Measurements from ENCODE around the gene LARGE1. TPM values are rescaled to one million over a fixed set of nuclear protein-coding genes. Genes with fewer than 3 reads are reported as not detected.

Gene LARGE1
- total and polyA plus RNA-seq, 2 of the 8 experiments (the other 6 are each of a cell fraction or from before 2014, with no cell fraction given) = 43.7 to 83.0 TPM

GRCh38 chr22:33381531-33382406 lies 538.5 kb downstream of the LARGE1 start:
- no peak overlapping the region for H4K8ac ChIP-seq (ENCODE audit: extremely low read depth, insufficient read depth, low read length)
- H3K56ac ChIP-seq (replicated peaks; ENCODE audit: insufficient read length, low read depth, low read length) = no peak overlapping the region
- no peak for DNase-seq (ENCODE audit: low read depth in 1 of 2, low spot score in 2 of 2)
- 87% methylated on average over 10 of the region's 10 CpGs; no CpG with 5 or more reads in 1 of the 2 experiments for WGBS, 2 experiments (ENCODE audit: extremely low coverage in 1 of 2, insufficient coverage in 1 of 2, insufficient read length in 1 of 2, insufficient replicate concordance in 2 of 2, low coverage in 1 of 2, low lambda C conversion rate in 2 of 2, missing lambda C conversion rate in 1 of 2)
- peaks cover 2 to 40% (median 7%) of the 10 kb centered on the region in 4 experiments; a peak in 6 of 8 replicates for H3K36me3 ChIP-seq (ENCODE audit: control insufficient read depth in 2 of 4, insufficient read depth in 4 of 4, low read length in 3 of 4)
- H3K27ac ChIP-seq (ENCODE audit: low read depth, low read length) = no peak overlapping the region
- no peak overlapping the region for H3K14ac ChIP-seq (ENCODE audit: insufficient read length)
- ChIA-PET CTCF (ENCODE audit: partially characterized antibody) (interaction anchor here (1.2 kb wide), 1 partner anchor 10 kb away, joined by 3 read pairs; no protein-coding TSS in a partner anchor), POLR2A (ENCODE audit: partially characterized antibody) (no interaction called here)
- H3K9ac ChIP-seq (replicated peaks in 1 of 4; ENCODE audit: extremely low read depth in 1 of 4, low read depth in 3 of 4, low read length in 3 of 4) = no peak overlapping the region
- no peaks in the 10 kb centered on the region for H3K4me1 ChIP-seq (replicated peaks in 1 of 4; ENCODE audit: control insufficient read depth in 3 of 4, insufficient read depth in 4 of 4, low read length in 3 of 4)
- H2AK5ac ChIP-seq (ENCODE audit: low read depth, low read length) = no peak overlapping the region
- H3K79me2 ChIP-seq (ENCODE audit: control insufficient read depth in 1 of 2, insufficient read depth in 2 of 2, low read length in 2 of 2) = no peaks in the 10 kb centered on the region
- H4K20me1 ChIP-seq (replicated peaks in 1 of 2; ENCODE audit: control insufficient read depth in 1 of 2, insufficient read depth in 2 of 2, low read length in 2 of 2) = no peaks in the 10 kb centered on the region
- H2AFZ ChIP-seq (ENCODE audit: low read length) = no peak overlapping the region
- no peaks in the 10 kb centered on the region for H3K23me2 ChIP-seq (ENCODE audit: low read depth, low read length)
- FAIRE-seq = no peak
- no peak overlapping the region for H2BK15ac ChIP-seq (ENCODE audit: low read length)
- no peak overlapping the region for H2BK12ac ChIP-seq (ENCODE audit: low read depth, low read length)
- H2BK120ac ChIP-seq (replicated peaks; ENCODE audit: low read depth, low read length) = no peak overlapping the region
- no peak overlapping the region for H3K4me2 ChIP-seq (ENCODE audit: insufficient read depth in 1 of 2, low read depth in 2 of 2, low read length in 2 of 2)
- no peak overlapping the region for H2BK20ac ChIP-seq (ENCODE audit: low read length)
- no peak overlapping the region for H4K91ac ChIP-seq (replicated peaks; ENCODE audit: insufficient read length, low read length)
- no peaks in the 10 kb centered on the region for H3K79me1 ChIP-seq (ENCODE audit: low read depth, low read length)
- no peak overlapping the region for H4K5ac ChIP-seq (ENCODE audit: insufficient read length, low read depth, low read length)
- H2BK5ac ChIP-seq (ENCODE audit: low read depth, low read length) = no peak overlapping the region; the same call in 1 of the 2 replicates
- peaks cover 0 to 1% (median 0%) of the 10 kb centered on the region in 4 experiments; a peak in 1 of 7 replicates for H3K27me3 ChIP-seq (replicated peaks in 1 of 4; ENCODE audit: control insufficient read depth in 3 of 4, extremely low read depth in 1 of 4, insufficient read depth in 3 of 4, low read length in 3 of 4)
- H3K18ac ChIP-seq (ENCODE audit: extremely low read depth, low read length) = no peak overlapping the region
- no peak overlapping the region for H3K23ac ChIP-seq (ENCODE audit: insufficient read length)
- peaks cover 0 to 5% of the 10 kb centered on the region in 2 experiments; a peak in 2 of 4 replicates for H3K9me3 ChIP-seq (ENCODE audit: insufficient read depth in 2 of 2, low read depth in 1 of 2, low read length in 1 of 2)
- no peak overlapping the region for H3K4me3 ChIP-seq (ENCODE audit: extremely low read depth in 1 of 4, insufficient read depth in 2 of 4, low read depth in 3 of 4, low read length in 4 of 4)
- H3K4ac ChIP-seq (replicated peaks; ENCODE audit: insufficient read length, low read depth, low read length) = no peak overlapping the region
- no peak for TF ChIP-seq POU5F1 (IDR thresholded peaks at IDR 0.05; ENCODE audit: low read depth, low read length)
- TF ChIP-seq ASH2L (IDR thresholded peaks at IDR 0.05; ENCODE audit: low read length) = no peak
- no peak for TF ChIP-seq SP2 (IDR thresholded peaks at IDR 0.05; ENCODE audit: low read length)
- TF ChIP-seq JUN (IDR thresholded peaks at IDR 0.05; ENCODE audit: low read depth, low read length) = no peak
- no peak for TF ChIP-seq CHD1 (IDR thresholded peaks at IDR 0.05; ENCODE audit: low read depth, low read length)
- no peak for TF ChIP-seq MAX (IDR thresholded peaks at IDR 0.05)
- no peak for TF ChIP-seq RXRA (IDR thresholded peaks at IDR 0.05; ENCODE audit: insufficient read depth, low read depth, low read length)
- TF ChIP-seq SAP30 (IDR thresholded peaks at IDR 0.05; ENCODE audit: insufficient read depth, insufficient replicate concordance, low read length) = no peak
- TF ChIP-seq FOSL1 (IDR thresholded peaks at IDR 0.05; ENCODE audit: insufficient read depth, low read depth, low read length) = no peak
- no peak for TF ChIP-seq ATF2 (IDR thresholded peaks at IDR 0.05; ENCODE audit: low read length)
